NT2/D1 (cell line): ENCODE data around the gene PDGFRB.

Experiments
- DNase-seq: peaks from one replicate; pipeline ENCODE4 v3.0.0-alpha.2; 2011; ENCODE audit warnings: low read depth, low spot score
- H3K27me3 ChIP-seq: 2 replicates; pipeline ENCODE4 v1.6.0; 2011; ENCODE audit warnings: mild to moderate bottlenecking; ENCODE audit not compliant: insufficient read length, insufficient read depth
- H3K36me3 ChIP-seq: 2 replicates; pipeline ENCODE4 v1.6.1; 2011; ENCODE audit warnings: mild to moderate bottlenecking, low read length, mixed read lengths; ENCODE audit not compliant: insufficient read depth, insufficient read length
- H3K4me1 ChIP-seq: 2 replicates; pipeline ENCODE4 v1.5.1; 2011; ENCODE audit not compliant: insufficient read depth, insufficient read length
- H3K4me3 ChIP-seq: 2 replicates; pipeline ENCODE4 v1.5.1; 2011; ENCODE audit warnings: low read depth; ENCODE audit not compliant: insufficient read length
- H3K9ac ChIP-seq: 2 replicates; pipeline ENCODE4 v1.6.0; 2011; ENCODE audit warnings: low read depth; ENCODE audit not compliant: insufficient read length
- H3K9me3 ChIP-seq: 2 replicates; pipeline ENCODE4 v1.5.1; 2011; ENCODE audit warnings: mild to moderate bottlenecking, low read length; ENCODE audit not compliant: insufficient read depth
- SUZ12 ChIP-seq: IDR thresholded peaks from 2 replicates; pipeline ENCODE4 v1.6.1; 2011; ENCODE audit not compliant: insufficient read length, insufficient read depth; ENCODE audit errors: extremely low read depth
- YY1 ChIP-seq: IDR thresholded peaks from 2 replicates; pipeline ENCODE4 v1.6.1; 2011; ENCODE audit not compliant: insufficient read length, insufficient read depth
- ZNF274 ChIP-seq: IDR thresholded peaks from 2 replicates; pipeline ENCODE4 v1.6.1; 2011; ENCODE audit warnings: mild to moderate bottlenecking, low read depth, low read length

The PDGFRB gene

DNA sequence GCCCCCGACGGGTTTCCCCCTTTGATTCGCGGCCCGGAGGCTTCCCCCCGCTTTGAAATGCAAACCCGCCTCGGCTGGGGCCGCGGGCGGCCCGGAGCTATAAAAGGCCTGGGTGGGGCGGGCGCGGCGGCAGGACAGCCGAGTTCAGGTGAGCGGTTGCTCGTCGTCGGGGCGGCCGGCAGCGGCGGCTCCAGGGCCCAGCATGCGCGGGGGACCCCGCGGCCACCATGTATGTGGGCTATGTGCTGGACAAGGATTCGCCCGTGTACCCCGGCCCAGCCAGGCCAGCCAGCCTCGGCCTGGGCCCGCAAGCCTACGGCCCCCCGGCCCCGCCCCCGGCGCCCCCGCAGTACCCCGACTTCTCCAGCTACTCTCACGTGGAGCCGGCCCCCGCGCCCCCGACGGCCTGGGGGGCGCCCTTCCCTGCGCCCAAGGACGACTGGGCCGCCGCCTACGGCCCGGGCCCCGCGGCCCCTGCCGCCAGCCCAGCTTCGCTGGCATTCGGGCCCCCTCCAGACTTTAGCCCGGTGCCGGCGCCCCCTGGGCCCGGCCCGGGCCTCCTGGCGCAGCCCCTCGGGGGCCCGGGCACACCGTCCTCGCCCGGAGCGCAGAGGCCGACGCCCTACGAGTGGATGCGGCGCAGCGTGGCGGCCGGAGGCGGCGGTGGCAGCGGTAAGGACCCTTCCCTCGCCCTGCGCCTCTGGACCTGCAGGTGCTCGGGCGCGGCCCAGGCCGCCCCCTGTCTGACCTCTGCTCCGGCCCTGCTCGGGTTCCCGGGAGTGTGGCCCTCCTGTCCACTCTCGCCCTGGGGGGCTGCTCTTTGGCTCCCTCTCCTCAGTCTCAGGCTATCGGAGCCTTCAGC lies 11.2 kb upstream of the PDGFRB start, which contains the start of gene CDX1:
TSS of gene CDX1 (plus strand) at position 129 of the 862 bp plus-strand sequence. CDS start at position 228, 99 bp downstream.
- Histone ChIP-seq H3K4me1 (peaks cover 12% of the 10 kb centered on the region), H3K9me3 (no peaks in the 10 kb centered on the region), H3K4me3 (peak within 1 kb of the TSS; percentile 4), H3K9ac (peak within 1 kb of the TSS; percentile 32), H3K36me3 (no peaks in the 10 kb centered on the region), H3K27me3 (peaks cover 85% of the 10 kb centered on the region)
- no peak for TF ChIP-seq ZNF274
- TF ChIP-seq SUZ12, result no peak
- TF ChIP-seq YY1, result no peak
- DNase-seq, result no peak

DNA sequence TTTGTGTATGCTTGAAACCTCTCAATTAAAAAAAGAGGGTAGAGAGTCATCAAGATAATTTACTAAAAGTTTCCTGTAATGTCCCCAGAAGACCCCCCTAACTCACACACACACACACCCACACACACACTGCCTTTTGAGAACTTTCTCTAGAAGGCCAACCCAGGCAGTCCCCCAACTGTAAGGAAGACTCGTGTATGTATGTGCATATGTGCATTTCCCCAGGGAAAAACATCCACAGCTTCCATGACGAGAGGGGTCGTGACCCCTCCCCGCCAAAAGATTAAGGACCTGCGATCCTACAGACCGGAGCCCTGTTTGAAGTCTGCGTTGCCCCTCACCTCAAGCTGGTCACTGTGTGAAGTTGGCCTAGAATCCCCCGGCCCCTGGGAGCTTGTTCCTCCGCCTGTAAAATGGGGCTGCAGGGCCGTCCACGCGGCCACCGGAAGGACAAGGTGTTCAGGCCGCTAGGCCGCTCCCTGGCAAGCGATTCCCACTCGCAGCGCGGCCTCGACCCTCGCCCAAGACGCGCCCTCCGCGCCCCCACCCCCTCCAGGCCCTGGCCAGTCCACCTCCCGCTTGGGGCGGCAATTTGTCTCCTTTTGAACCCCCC lies 10.5 kb upstream of the PDGFRB start:
- Histone ChIP-seq H3K27me3 (peaks cover 78% of the 10 kb centered on the region), H3K36me3 (no peaks in the 10 kb centered on the region), H3K4me3 (peak overlapping the region; percentile 2), H3K9me3 (no peaks in the 10 kb centered on the region), H3K4me1 (peaks cover 17% of the 10 kb centered on the region), H3K9ac (no peak overlapping the region)
- no peak for DNase-seq
- TF ChIP-seq YY1, result no peak
- no peak for TF ChIP-seq ZNF274
- no peak for TF ChIP-seq SUZ12

DNA sequence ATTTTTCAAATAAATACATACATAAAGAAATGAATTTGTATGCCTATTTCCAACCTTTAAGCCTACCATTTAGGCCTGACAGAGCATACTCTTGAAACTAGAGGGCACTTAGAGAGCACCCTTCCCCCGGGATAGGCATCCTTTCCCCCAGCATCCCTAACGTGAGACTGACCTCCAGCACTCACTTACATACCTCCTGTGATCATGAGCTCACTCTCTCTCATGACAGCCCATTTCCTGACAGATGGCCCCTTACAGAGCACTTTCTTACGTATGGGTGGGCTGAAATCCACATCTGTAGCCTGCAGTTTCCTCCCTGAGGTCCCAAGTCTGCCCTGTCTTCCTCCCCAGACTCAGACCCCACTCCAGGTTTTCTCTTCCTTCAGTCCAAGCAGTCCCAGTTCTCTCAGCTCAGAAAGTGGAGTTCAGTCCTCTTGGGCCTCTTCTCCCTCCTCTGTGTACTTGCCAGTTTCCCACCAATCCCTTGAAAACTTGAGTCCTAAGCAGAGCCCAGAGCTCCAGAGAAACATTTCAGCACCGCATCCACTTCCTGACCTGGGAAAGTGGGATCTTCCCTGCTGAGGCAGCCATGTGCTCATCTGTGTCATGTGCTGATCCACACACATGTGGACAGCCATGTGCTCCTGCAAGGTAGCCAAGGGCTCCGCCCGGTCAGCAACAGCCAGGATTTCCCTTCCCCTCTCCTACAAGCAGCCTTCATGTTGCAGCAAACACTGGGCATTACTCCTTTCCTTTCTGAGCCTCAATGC lies 8.8 kb upstream of the PDGFRB start:
- Histone ChIP-seq H3K9ac (no peak overlapping the region), H3K36me3 (no peaks in the 10 kb centered on the region), H3K4me1 (peaks cover 23% of the 10 kb centered on the region), H3K27me3 (peaks cover 60% of the 10 kb centered on the region), H3K9me3 (no peaks in the 10 kb centered on the region), H3K4me3 (no peak overlapping the region)
- no peak for TF ChIP-seq ZNF274
- TF ChIP-seq SUZ12, result no peak
- no peak for TF ChIP-seq YY1
- no peak for DNase-seq

DNA sequence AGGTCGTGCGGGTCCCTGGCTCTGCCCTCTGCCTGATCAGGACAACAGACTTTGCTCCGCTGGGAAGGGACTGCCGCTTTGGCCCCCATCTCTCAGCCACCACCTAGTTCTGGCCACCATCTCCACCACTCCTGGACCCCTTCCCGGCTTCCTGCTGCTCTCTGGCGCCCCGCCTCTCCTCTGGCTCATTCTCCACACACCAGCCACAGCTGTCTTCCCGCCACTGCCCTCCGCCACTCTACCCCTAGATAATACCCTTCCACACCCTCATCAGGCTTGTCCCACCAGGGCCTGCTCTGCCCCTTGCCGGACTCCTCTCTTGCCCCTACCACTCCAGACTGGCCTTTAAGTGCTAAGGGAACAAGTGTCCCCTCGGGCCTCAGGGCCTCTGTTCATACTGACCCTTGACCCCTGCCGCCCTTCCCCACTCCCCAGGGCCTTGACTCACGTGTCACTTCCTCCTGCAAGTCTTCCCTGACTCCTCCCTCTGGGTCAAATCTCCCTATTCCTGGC lies 8.0 kb upstream of the PDGFRB start:
- DNase-seq, result no peak
- H3K4me1 ChIP-seq, result peaks cover 23% of the 10 kb centered on the region
- peaks cover 56% of the 10 kb centered on the region for H3K27me3 ChIP-seq
- no peak overlapping the region for H3K4me3 ChIP-seq
- H3K9me3 ChIP-seq, result no peaks in the 10 kb centered on the region
- no peak overlapping the region for H3K9ac ChIP-seq
- TF ChIP-seq YY1, result no peak
- no peak for TF ChIP-seq SUZ12
- TF ChIP-seq ZNF274, result no peak
- H3K36me3 ChIP-seq, result no peaks in the 10 kb centered on the region

DNA sequence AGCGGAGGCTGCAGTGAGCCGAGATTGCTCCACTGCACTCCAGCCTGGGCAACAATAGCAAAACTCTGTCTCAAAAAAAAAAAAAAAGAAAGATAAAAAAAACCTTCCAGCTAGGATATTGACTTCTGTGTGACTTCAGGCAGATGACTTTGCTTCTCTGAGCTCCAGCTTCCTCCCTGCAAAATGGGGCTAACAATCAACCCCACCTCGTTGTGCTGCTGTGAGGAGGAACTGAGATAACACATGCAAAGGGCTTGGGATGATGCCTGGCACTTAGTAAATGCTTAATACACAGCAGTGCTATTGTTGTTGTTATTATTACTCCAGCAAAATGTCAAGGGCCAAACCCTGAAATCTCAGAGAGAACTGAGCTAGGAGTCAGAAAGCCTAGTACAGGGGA lies 7.4 kb upstream of the PDGFRB start:
- Histone ChIP-seq H3K36me3 (no peaks in the 10 kb centered on the region), H3K9me3 (no peaks in the 10 kb centered on the region), H3K9ac (no peak overlapping the region), H3K4me1 (peaks cover 23% of the 10 kb centered on the region), H3K27me3 (peaks cover 51% of the 10 kb centered on the region), H3K4me3 (no peak overlapping the region)
- TF ChIP-seq YY1, result no peak
- no peak for TF ChIP-seq ZNF274
- no peak for TF ChIP-seq SUZ12
- no peak for DNase-seq

DNA sequence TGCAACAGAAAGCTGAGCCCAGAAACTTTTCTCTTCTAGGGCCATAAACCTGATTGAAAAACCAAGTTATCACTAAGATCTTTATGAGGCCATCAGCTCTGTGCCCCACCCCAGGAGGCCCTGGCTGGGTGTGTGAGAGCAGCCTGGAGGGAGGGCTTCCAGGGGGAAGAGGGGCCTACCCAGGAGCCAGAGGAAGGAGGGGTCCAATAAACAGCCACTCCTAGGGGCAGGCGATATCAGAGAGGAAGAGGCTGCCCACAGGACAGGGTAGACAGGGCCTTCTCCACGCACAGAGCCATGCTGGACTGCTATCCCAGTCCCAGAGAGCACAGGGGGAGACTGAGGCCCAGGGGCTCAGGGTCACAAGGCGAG lies 6.5 kb upstream of the PDGFRB start:
- H3K4me1 ChIP-seq, result peaks cover 23% of the 10 kb centered on the region
- H3K9me3 ChIP-seq, result no peaks in the 10 kb centered on the region
- no peak overlapping the region for H3K9ac ChIP-seq
- H3K36me3 ChIP-seq, result no peaks in the 10 kb centered on the region
- TF ChIP-seq SUZ12 (no peak), ZNF274 (no peak), YY1 (no peak)
- no peak overlapping the region for H3K4me3 ChIP-seq
- DNase-seq, result no peak
- H3K27me3 ChIP-seq, result peaks cover 48% of the 10 kb centered on the region
